HepG2 (cell line): ENCODE data around the gene EEF1A1. TPM values are rescaled to one million over a fixed set of nuclear protein-coding genes. Genes with fewer than 3 reads are reported as not detected.
A peak's percentile ranks its signal among the peaks of the same experiment; 100 is the strongest.

Experiments used
- FOXM1 ChIP-seq: sonication (generic); formaldehyde crosslinking; IDR thresholded peaks from 2 replicates; pipeline ENCODE4 v1.5.0; 2020; ENCODE audit warnings: missing genetic modification reagents
- GMEB1 ChIP-seq: sonication (generic); formaldehyde crosslinking; IDR thresholded peaks from 2 replicates; pipeline ENCODE4 v1.5.1; 2020; ENCODE audit warnings: missing genetic modification reagents, mild to moderate bottlenecking, borderline replicate concordance
- MAF1 ChIP-seq: sonication (generic); formaldehyde crosslinking; IDR thresholded peaks from 2 replicates; pipeline ENCODE4 v1.5.0; 2020; ENCODE audit warnings: missing genetic modification reagents, borderline replicate concordance
- MAFG ChIP-seq: sonication (generic); formaldehyde crosslinking; IDR thresholded peaks from 2 replicates; pipeline ENCODE4 v1.5.1; 2020; ENCODE audit warnings: mild to moderate bottlenecking, missing genetic modification reagents
- MAFK ChIP-seq, 2 experiments: IDR thresholded peaks in 1 of 2; conservative IDR thresholded peaks in 1 of 2; 2 replicates each; pipeline ENCODE4 v1.6.1; 2011; ENCODE audit warnings: improper control_type of control experiment in 2 of 2, low read length in 2 of 2
- MATR3 ChIP-seq: sonication (generic); formaldehyde crosslinking; IDR thresholded peaks from 2 replicates; pipeline ENCODE4 v1.4.0; 2020; ENCODE audit warnings: missing genetic modification reagents
- NFATC3 ChIP-seq: sonication (generic); formaldehyde crosslinking; IDR thresholded peaks from 2 replicates; pipeline ENCODE4 v1.5.1; 2020; ENCODE audit warnings: mild to moderate bottlenecking, missing genetic modification reagents
- NFE2L1 ChIP-seq: sonication (generic); formaldehyde crosslinking; IDR thresholded peaks from 2 replicates; pipeline ENCODE4 v1.4.0; 2020; ENCODE audit warnings: missing genetic modification reagents, mild to moderate bottlenecking, borderline replicate concordance
- PRDM10 ChIP-seq: sonication (generic); formaldehyde crosslinking; IDR thresholded peaks from 2 replicates; pipeline ENCODE4 v1.4.0; 2020; ENCODE audit warnings: low read depth, missing genetic modification reagents
- SMC3 ChIP-seq: IDR thresholded peaks from 2 replicates; pipeline ENCODE4 v1.6.1; 2011; ENCODE audit warnings: low read length, improper control_type of control experiment
- THYN1 ChIP-seq: sonication (generic); formaldehyde crosslinking; IDR thresholded peaks from 2 replicates; pipeline ENCODE4 v1.8.1; 2023; ENCODE audit warnings: low read depth, mild to moderate bottlenecking, moderate library complexity, missing genetic modification reagents, borderline replicate concordance
- ZNF30 ChIP-seq: sonication (generic); formaldehyde crosslinking; IDR thresholded peaks from 2 replicates; pipeline ENCODE4 v1.5.0; 2020; ENCODE audit warnings: mild to moderate bottlenecking, missing genetic modification reagents
- ZNF558 ChIP-seq: sonication (generic); formaldehyde crosslinking; IDR thresholded peaks from 2 replicates; pipeline ENCODE4 v1.9.0; 2022; ENCODE audit warnings: mild to moderate bottlenecking, missing genetic modification reagents, borderline replicate concordance
- ZNF563 ChIP-seq: sonication (generic); formaldehyde crosslinking; IDR thresholded peaks from 2 replicates; pipeline ENCODE4 v1.8.0; 2022; ENCODE audit warnings: mild to moderate bottlenecking, moderate library complexity, missing genetic modification reagents
- ZNF83 ChIP-seq: sonication (generic); formaldehyde crosslinking; IDR thresholded peaks from 2 replicates; pipeline ENCODE4 v1.4.0; 2020; ENCODE audit warnings: missing genetic modification reagents, mild to moderate bottlenecking, borderline replicate concordance
- polyA plus RNA-seq, 8 experiments: library from polyadenylated mRNA; depleted of rRNA in 3 of 8; stranded (reverse) in 7 of 8; unstranded in 1 of 8; fragments of >200 nt; fragmentation: Illumina TruSeq in 4 of 8; extraction: Trizol in 4 of 8; gene quantifications; 2 replicates each; pipeline versions ENCODE4 v1.2.1 to v1.2.3, GENCODE V29; 2011 to 2016; ENCODE audit warnings: low read depth in 4 of 8, missing spikeins in 1 of 8, mixed read lengths in 1 of 8; ENCODE audit not compliant: insufficient read depth in 1 of 8
- total RNA-seq, 5 experiments: library from RNA; depleted of rRNA; stranded (reverse); fragments of >200 nt; fragmentation: Illumina TruSeq; extraction: Trizol; gene quantifications; 2 replicates each; pipeline ENCODE4 v1.2.3, GENCODE V29; 2016; ENCODE audit warnings: low read depth in 1 of 5
- TF ChIP-seq, protein P1 (sequence below): sonication (generic); formaldehyde crosslinking; IDR thresholded peaks from 2 replicates; pipeline ENCODE4 v1.4.0; 2020; ENCODE audit warnings: missing genetic modification reagents
- TF ChIP-seq, protein P2 (sequence below): sonication (generic); formaldehyde crosslinking; IDR thresholded peaks from 2 replicates; pipeline ENCODE4 v1.8.0; 2022; ENCODE audit warnings: mild to moderate bottlenecking, missing genetic modification reagents, moderate library complexity
- TF ChIP-seq, protein P3 (sequence below): sonication (generic); formaldehyde crosslinking; IDR thresholded peaks from 2 replicates; pipeline ENCODE4 v1.4.0; 2020; ENCODE audit warnings: missing genetic modification reagents

The EEF1A1 gene
- total and polyA plus RNA-seq, 2 of the 13 experiments (the other 11 are each of a cell fraction or from before 2014, with no cell fraction given), result 13,726 to 17,172 TPM

GRCh38 chr6:73520688-73521350, at the start of gene EEF1A1 (continued):
- TF ChIP-seq PRDM10 (0 out of 2 replicates have a peak, but pooled peaks have one; percentile 19), MATR3 (CRISPR knock-in tag) (no peak), FOXM1 (CRISPR knock-in tag) (no peak), ZNF83 (CRISPR knock-in tag) (no peak; the same call in 1 of the 2 replicates), ZNF558 (CRISPR knock-in tag) (peak; percentile 80; the same call in 1 of the 2 replicates), MAFG (no peak), ZNF30 (no peak; the same call in 1 of the 2 replicates), NFE2L1 (0 out of 2 replicates have a peak, but pooled peaks have one; percentile 44), SMC3 (0 out of 2 replicates have a peak, but pooled peaks have one; percentile 17), GMEB1 (CRISPR knock-in tag) (peak; percentile 71), NFATC3 (CRISPR knock-in tag) (no peak), MAFK (conservative IDR thresholded peaks at IDR 0.05 in 1 of 2, IDR thresholded peaks at IDR 0.05 in 1 of 2; ENCODE audit: low read length in 2 of 2) (no peak), MAF1 (CRISPR knock-in tag) (peak; percentile 65; the same call in 1 of the 2 replicates), THYN1 (CRISPR knock-in tag) (no peak), ZNF563 (CRISPR knock-in tag) (peak; percentile 84)
- TF ChIP-seq, protein P1, sequence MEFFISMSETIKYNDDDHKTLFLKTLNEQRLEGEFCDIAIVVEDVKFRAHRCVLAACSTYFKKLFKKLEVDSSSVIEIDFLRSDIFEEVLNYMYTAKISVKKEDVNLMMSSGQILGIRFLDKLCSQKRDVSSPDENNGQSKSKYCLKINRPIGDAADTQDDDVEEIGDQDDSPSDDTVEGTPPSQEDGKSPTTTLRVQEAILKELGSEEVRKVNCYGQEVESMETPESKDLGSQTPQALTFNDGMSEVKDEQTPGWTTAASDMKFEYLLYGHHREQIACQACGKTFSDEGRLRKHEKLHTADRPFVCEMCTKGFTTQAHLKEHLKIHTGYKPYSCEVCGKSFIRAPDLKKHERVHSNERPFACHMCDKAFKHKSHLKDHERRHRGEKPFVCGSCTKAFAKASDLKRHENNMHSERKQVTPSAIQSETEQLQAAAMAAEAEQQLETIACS, result peak; percentile 47; the same call in 1 of the 2 replicates
- TF ChIP-seq, protein P2, sequence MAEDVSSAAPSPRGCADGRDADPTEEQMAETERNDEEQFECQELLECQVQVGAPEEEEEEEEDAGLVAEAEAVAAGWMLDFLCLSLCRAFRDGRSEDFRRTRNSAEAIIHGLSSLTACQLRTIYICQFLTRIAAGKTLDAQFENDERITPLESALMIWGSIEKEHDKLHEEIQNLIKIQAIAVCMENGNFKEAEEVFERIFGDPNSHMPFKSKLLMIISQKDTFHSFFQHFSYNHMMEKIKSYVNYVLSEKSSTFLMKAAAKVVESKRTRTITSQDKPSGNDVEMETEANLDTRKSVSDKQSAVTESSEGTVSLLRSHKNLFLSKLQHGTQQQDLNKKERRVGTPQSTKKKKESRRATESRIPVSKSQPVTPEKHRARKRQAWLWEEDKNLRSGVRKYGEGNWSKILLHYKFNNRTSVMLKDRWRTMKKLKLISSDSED (CRISPR knock-in tag), result no peak
- TF ChIP-seq, protein P3, sequence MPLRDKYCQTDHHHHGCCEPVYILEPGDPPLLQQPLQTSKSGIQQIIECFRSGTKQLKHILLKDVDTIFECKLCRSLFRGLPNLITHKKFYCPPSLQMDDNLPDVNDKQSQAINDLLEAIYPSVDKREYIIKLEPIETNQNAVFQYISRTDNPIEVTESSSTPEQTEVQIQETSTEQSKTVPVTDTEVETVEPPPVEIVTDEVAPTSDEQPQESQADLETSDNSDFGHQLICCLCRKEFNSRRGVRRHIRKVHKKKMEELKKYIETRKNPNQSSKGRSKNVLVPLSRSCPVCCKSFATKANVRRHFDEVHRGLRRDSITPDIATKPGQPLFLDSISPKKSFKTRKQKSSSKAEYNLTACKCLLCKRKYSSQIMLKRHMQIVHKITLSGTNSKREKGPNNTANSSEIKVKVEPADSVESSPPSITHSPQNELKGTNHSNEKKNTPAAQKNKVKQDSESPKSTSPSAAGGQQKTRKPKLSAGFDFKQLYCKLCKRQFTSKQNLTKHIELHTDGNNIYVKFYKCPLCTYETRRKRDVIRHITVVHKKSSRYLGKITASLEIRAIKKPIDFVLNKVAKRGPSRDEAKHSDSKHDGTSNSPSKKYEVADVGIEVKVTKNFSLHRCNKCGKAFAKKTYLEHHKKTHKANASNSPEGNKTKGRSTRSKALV (CRISPR knock-in tag), result no peak
- TF ChIP-seq, all 625 proteins: peak for 361
